Measurements from ENCODE around the gene LRRC4C.

The LRRC4C gene

DNA sequence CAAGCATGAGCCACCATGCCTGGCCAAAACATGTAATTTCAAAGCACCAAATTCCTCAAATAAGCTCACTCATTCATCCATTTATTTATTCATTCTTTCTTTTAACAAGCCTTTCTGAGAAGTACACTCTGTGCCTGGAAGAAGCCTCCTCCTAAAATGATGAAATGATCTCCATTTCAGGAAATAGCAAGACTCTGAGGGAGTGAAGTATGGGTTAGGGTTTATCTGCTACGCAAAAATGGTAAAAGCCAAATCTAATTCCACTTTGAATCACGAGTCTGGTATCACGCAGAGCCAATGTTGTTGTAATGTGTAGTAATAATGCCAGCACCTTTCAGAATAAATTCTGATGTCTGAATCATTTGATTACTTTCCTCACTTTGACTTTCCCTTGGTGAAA is 1041.8 kb downstream of the LRRC4C start:
- TF ChIP-seq, protein P1, sequence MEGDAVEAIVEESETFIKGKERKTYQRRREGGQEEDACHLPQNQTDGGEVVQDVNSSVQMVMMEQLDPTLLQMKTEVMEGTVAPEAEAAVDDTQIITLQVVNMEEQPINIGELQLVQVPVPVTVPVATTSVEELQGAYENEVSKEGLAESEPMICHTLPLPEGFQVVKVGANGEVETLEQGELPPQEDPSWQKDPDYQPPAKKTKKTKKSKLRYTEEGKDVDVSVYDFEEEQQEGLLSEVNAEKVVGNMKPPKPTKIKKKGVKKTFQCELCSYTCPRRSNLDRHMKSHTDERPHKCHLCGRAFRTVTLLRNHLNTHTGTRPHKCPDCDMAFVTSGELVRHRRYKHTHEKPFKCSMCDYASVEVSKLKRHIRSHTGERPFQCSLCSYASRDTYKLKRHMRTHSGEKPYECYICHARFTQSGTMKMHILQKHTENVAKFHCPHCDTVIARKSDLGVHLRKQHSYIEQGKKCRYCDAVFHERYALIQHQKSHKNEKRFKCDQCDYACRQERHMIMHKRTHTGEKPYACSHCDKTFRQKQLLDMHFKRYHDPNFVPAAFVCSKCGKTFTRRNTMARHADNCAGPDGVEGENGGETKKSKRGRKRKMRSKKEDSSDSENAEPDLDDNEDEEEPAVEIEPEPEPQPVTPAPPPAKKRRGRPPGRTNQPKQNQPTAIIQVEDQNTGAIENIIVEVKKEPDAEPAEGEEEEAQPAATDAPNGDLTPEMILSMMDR (IDR thresholded peaks at IDR 0.05; ENCODE audit: insufficient read depth, missing control alignments): no peak
- DNase-seq (ENCODE audit: insufficient read length, low spot score): no peak
- FAIRE-seq: no peak

DNA sequence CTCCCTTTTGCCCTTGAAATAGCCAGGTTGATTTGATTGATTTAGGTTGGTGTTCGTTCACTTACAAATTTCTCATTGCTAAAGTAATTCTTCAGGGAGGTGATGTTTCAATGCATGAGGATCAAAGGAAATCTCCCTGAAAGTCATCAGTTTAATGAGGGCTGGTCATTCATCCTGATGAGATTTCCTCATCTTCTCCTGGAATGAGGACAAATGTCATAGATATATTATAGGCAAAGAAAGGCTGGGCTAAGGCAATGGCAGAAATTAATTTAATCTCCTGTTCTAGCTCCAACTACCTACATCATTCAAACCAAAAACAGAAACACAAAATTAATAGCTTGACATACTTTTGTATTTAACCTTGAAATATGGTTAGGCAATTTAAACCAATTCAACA is 1052.1 kb downstream of the LRRC4C start:
- TF ChIP-seq, protein P1 (IDR thresholded peaks at IDR 0.05; ENCODE audit: insufficient read depth, missing control alignments): no peak
- DNase-seq (ENCODE audit: insufficient read length, low spot score) (no peak), FAIRE-seq (no peak)

GRCh38 chr11:40405614-40406013 is 1053.8 kb downstream of the LRRC4C start:
- TF ChIP-seq, protein P1 (IDR thresholded peaks at IDR 0.05; ENCODE audit: insufficient read depth, missing control alignments): no peak

GRCh38 chr11:40403321-40403720 is 1056.1 kb downstream of the LRRC4C start:
- FAIRE-seq (no peak), DNase-seq (ENCODE audit: insufficient read length, low spot score) (no peak)
- TF ChIP-seq, protein P1 (IDR thresholded peaks at IDR 0.05; ENCODE audit: insufficient read depth, missing control alignments): no peak

More at GRCh38 chr11:40405614-40406013, 1053.8 kb downstream of the LRRC4C start:
- FAIRE-seq (no peak), DNase-seq (ENCODE audit: insufficient read length, low spot score) (no peak)

DNA sequence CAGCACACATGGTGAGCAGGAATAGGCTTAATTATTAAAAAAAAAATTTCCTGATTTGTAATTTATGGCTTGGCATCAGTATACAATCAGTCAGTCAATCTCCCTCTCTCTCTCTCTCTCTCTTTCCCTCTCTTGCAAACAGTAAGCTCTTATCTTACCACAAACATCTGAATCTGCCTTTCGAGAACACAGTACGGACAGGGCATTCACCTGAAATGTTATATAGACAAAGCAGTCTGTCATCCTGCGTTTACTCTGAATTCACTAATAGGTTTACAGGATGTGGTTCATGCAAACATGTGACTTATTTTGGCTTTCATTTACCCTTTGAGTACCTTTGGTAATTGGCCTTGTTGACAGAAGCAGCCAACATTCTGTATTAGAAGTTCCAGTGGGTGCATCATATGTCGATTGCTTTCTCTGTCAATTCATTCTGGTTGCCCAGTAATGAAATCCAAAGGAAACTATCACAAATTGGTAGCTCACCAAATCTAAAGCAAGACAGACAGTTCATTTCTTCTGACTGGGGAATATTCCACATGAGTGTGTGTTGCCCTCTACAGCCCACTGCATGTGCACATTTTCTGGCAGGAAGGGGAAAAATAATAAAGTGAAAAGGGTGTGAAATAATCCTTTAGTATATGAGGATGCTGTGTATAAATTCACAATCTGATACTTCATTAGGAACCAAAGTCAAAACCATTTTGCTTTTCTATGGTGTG is 1058.2 kb downstream of the LRRC4C start:
- DNase-seq (ENCODE audit: insufficient read length, low spot score) (no peak), FAIRE-seq (no peak)
- TF ChIP-seq, protein P1 (IDR thresholded peaks at IDR 0.05; ENCODE audit: insufficient read depth, missing control alignments): no peak

DNA sequence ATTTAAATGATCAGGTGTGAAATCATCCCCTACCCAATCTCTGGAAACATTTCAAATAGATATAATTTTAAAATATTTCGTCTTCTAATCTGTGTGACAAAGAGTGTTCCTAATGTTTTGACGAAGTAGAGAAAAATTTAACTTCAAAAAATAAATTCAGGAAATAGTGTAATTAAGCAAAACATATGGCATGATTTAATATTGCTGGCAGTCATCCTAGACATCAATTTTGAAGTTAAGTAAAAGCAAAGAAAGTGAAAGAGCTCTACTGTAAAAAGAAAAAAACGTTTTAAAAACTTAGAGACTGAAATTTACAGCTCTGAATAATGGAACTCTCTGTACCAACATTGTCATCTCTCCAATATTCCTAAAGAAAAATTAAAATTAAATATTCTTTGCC is 1062.3 kb downstream of the LRRC4C start:
- DNase-seq (ENCODE audit: insufficient read length, low spot score) (no peak), FAIRE-seq (no peak)
- TF ChIP-seq, protein P1 (IDR thresholded peaks at IDR 0.05; ENCODE audit: insufficient read depth, missing control alignments): no peak

DNA sequence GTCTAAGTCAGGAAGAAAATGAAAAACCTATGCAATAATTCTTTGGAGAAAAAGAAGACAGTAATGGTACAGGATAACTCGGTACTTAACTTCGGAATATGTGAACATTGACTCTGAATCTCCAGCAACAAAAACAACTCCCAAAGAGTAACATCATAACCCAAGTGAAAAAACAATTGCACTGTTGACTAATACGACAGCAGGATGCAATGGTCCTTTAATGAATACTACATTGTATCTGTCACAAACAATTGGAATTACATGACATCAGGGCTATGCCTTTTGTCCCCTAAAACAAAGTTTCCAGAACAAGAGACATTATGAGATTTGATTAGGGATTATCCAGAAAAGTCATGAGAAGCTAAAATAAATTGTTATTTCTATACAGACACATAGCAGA is 1065.9 kb downstream of the LRRC4C start:
- TF ChIP-seq, protein P1 (IDR thresholded peaks at IDR 0.05; ENCODE audit: insufficient read depth, missing control alignments): no peak
- DNase-seq (ENCODE audit: insufficient read length, low spot score) (no peak), FAIRE-seq (no peak)

Measured in D721Med (cell line).